Mucosa of rectum (tissue), 2 donors: ENCODE measurements around the gene PRKG1.

Source experiments
- H3K27ac ChIP-seq, 2 donors: one replicate each; pipeline ENCODE4 v1.7.0; 2013; ENCODE audit warnings: inconsistent platforms in 2 of 2, low read depth in 2 of 2, low read length in 2 of 2
- H3K27me3 ChIP-seq, 2 donors: one replicate each; pipeline ENCODE4 v1.7.0; 2013; ENCODE audit warnings: low read length in 2 of 2; ENCODE audit not compliant: control insufficient read depth in 2 of 2, insufficient read depth in 2 of 2
- H3K36me3 ChIP-seq, 2 donors: one replicate each; pipeline ENCODE4 v1.7.0; 2013; ENCODE audit warnings: low read length in 2 of 2; ENCODE audit not compliant: control insufficient read depth in 2 of 2, insufficient read depth in 2 of 2
- H3K4me1 ChIP-seq, 2 donors: one replicate each; pipeline ENCODE4 v1.7.0; 2013; ENCODE audit warnings: low read length in 2 of 2, mild to moderate bottlenecking in 1 of 2; ENCODE audit not compliant: control insufficient read depth in 2 of 2, insufficient read depth in 2 of 2
- H3K4me3 ChIP-seq, 2 donors: one replicate each; pipeline ENCODE4 v1.7.0; 2013; ENCODE audit warnings: low read length in 2 of 2
- H3K9ac ChIP-seq, 2 donors: one replicate each; pipeline ENCODE4 v1.7.0; 2013; ENCODE audit warnings: low read length in 2 of 2, low read depth in 1 of 2, mild to moderate bottlenecking in 1 of 2
- H3K9me3 ChIP-seq, 2 donors: one replicate each; pipeline ENCODE4 v1.7.0; 2013; ENCODE audit warnings: low read length in 2 of 2; ENCODE audit not compliant: control insufficient read depth in 2 of 2
- donor health status: healthy.
- donor health status: Normal muscosa, but diverticular disease.

Gene PRKG1

DNA sequence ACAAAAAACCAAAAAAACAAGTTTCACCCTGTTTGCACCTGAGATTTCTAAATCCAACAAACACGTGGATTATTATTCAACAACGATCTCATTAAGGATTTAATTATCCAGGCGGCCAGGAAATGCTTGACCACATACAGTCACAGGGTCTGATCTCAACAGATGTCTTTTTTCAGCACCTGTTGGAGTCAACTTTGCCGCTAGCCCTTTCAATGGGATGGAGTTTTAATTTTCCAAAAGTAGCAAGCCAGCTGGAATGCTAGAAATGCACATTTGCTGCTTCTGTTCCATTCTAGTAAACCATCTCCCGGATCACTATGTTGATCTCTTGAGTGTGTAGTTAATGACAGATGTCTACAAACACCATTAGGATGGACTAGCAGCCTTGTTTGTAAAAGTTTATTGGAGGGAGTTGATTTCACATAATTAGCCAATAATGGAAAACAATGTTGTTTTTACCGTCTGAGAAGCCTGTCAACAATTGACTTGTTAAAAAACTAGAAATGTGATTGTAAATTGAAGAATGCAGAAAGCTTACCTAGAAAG lies 1175.6 kb downstream of the PRKG1 start:
- no peaks in the 10 kb centered on the region for H3K36me3 ChIP-seq
- no peaks in the 10 kb centered on the region for H3K4me1 ChIP-seq
- no peak overlapping the region for H3K4me3 ChIP-seq
- no peak overlapping the region for H3K27ac ChIP-seq
- no peak overlapping the region for H3K9ac ChIP-seq
- no peaks in the 10 kb centered on the region for H3K9me3 ChIP-seq
- H3K27me3 ChIP-seq, result no peaks in the 10 kb centered on the region

DNA sequence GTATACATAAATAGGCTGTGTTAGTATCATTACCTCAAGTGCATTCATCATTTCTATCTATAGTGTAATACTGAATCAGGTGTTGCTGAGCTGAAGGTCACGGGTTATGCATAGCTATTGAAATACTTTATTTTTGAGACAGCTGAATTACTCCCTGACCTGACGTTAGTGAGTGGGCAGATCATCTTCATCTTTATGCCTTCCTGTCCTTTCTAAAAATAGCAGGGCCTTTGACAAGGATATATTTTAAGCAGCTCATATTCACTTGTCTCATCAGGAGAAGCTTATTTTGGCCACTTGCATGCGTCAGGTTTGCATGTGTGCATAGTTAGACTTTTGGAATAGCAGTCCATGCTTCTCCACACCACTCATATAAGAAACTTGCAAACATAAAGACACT lies 1176.2 kb downstream of the PRKG1 start:
- Histone ChIP-seq H3K4me3 (no peak overlapping the region), H3K27me3 (no peaks in the 10 kb centered on the region), H3K4me1 (no peaks in the 10 kb centered on the region), H3K9ac (no peak overlapping the region), H3K9me3 (no peaks in the 10 kb centered on the region), H3K27ac (no peak overlapping the region), H3K36me3 (no peaks in the 10 kb centered on the region)

GRCh38 chr10:52252307-52252706 lies 1178.0 kb downstream of the PRKG1 start:
- Histone ChIP-seq H3K4me3 (no peak overlapping the region), H3K27ac (no peak overlapping the region), H3K9ac (no peak overlapping the region), H3K27me3 (no peaks in the 10 kb centered on the region), H3K4me1 (peaks cover 0 to 5% of the 10 kb centered on the region in 2 donors), H3K36me3 (no peaks in the 10 kb centered on the region), H3K9me3 (no peaks in the 10 kb centered on the region)

DNA sequence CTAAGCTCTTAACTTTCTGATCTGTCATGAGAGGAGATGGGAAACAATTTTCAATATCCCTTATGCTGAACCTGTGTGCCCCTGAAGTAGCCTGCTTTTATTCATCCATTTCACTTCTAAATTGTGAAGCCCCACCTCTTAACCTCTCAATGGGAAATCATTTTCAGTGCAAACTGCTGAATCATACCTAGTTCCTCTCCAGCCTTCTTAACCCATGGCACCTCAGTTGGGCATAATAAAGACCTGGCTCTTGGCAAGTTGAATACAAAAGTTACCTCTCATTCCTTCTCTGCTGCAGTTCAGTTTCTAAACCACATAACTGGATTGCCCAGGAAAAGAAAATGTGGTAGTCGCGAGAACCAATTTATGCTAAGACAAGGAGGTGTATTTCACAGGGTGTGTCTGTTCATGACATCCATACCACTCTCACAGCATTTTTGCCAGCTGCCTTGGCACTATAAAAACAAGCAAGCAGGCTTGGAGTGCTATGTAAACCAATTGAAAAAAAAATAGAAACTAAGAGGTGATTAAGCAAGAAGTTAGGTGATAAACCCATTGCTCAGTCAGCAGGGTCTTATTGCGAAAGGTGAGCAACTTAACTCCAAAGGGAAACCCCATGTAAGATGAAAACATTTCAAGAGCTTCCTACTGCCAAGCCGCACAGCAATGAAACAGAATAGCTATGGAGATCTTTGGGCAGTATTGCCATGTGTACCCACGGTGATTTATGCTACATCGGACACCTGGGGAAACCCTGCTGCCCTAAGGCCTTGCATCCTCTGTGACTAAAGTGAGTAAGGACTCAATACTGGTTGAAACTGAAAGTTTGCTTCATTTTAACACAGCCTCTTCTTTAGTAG lies 1182.8 kb downstream of the PRKG1 start:
- Histone ChIP-seq H3K9ac (no peak overlapping the region), H3K27me3 (no peaks in the 10 kb centered on the region), H3K4me1 (peaks cover 0 to 6% of the 10 kb centered on the region in 2 donors), H3K36me3 (no peaks in the 10 kb centered on the region), H3K4me3 (no peak overlapping the region), H3K27ac (no peak overlapping the region), H3K9me3 (no peaks in the 10 kb centered on the region)

DNA sequence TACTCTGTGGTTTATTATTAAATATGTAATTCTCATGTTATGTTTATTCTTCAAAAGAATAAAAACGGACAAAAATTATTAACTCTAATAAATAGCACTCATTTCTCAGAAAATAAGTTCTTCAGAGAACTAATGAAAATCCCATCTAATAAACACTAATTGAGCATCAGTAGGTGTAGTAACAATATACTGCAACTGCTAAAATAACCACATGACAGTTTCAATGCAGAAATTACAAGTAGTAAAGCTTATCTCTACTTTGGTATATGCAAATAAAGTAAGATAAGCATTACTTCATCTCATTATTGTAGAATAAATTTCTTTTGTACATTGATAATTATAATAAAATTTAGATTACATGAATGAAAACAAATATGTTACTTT lies 1183.4 kb downstream of the PRKG1 start:
- Histone ChIP-seq H3K27ac (no peak overlapping the region), H3K36me3 (no peaks in the 10 kb centered on the region), H3K4me1 (peaks cover 0 to 6% of the 10 kb centered on the region in 2 donors), H3K9ac (no peak overlapping the region), H3K27me3 (no peaks in the 10 kb centered on the region), H3K4me3 (no peak overlapping the region), H3K9me3 (no peaks in the 10 kb centered on the region)

- Histone ChIP-seq H3K9me3 (no peaks in the 10 kb centered on the region), H3K4me3 (no peak overlapping the region), H3K36me3 (no peaks in the 10 kb centered on the region), H3K4me1 (peaks cover 0 to 6% of the 10 kb centered on the region in 2 donors), H3K27me3 (no peaks in the 10 kb centered on the region), H3K9ac (no peak overlapping the region), H3K27ac (no peak overlapping the region)
Measured at GRCh38 chr10:52258799-52259425, 1184.6 kb downstream of the PRKG1 start.

DNA sequence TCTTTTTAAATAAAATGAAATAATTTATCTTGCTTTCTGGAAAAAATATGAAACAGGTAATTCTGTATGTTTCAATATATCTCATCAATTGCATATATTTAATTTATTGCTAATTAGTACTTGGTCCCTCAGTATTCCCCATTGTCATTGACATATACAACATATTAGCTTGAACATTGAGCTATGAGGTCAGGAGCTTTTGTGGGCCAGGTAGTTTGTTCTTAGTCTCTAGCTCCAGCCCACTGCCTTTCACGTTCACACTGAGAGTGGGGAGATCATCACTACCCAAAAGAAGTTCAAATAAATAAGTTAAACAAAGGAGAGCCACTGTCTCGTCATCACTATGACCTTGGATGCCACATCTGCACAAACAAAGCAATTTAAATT lies 1185.1 kb downstream of the PRKG1 start:
- no peak overlapping the region for H3K9ac ChIP-seq
- no peaks in the 10 kb centered on the region for H3K36me3 ChIP-seq
- H3K27ac ChIP-seq, result no peak overlapping the region
- peaks cover 0 to 6% of the 10 kb centered on the region in 2 donors for H3K4me1 ChIP-seq
- H3K9me3 ChIP-seq, result no peaks in the 10 kb centered on the region
- H3K27me3 ChIP-seq, result no peaks in the 10 kb centered on the region
- H3K4me3 ChIP-seq, result no peak overlapping the region

DNA sequence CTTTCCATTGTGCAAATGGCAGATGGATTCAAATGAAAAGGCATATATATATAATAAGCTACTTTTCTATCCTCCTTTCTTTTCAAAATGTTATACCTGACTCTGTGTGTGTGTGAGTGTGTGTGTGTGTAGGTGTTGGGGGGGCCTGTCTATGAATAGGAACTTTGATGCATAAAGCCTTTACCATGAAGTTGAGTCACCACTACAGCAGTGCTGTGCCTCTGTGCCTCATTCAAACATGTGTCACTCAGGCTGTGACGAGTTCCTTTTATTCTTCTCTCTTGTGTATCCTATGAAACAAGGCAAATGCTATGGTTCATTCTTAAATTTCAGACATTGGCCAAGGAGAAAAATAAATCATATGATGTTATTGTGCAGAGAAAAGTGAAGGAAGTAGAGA lies 1187.1 kb downstream of the PRKG1 start:
- no peak overlapping the region for H3K4me3 ChIP-seq
- no peaks in the 10 kb centered on the region for H3K27me3 ChIP-seq
- no peaks in the 10 kb centered on the region for H3K36me3 ChIP-seq
- no peak overlapping the region for H3K9ac ChIP-seq
- no peak overlapping the region for H3K27ac ChIP-seq
- peaks cover 0 to 6% of the 10 kb centered on the region in 2 donors for H3K4me1 ChIP-seq
- H3K9me3 ChIP-seq, result no peaks in the 10 kb centered on the region

DNA sequence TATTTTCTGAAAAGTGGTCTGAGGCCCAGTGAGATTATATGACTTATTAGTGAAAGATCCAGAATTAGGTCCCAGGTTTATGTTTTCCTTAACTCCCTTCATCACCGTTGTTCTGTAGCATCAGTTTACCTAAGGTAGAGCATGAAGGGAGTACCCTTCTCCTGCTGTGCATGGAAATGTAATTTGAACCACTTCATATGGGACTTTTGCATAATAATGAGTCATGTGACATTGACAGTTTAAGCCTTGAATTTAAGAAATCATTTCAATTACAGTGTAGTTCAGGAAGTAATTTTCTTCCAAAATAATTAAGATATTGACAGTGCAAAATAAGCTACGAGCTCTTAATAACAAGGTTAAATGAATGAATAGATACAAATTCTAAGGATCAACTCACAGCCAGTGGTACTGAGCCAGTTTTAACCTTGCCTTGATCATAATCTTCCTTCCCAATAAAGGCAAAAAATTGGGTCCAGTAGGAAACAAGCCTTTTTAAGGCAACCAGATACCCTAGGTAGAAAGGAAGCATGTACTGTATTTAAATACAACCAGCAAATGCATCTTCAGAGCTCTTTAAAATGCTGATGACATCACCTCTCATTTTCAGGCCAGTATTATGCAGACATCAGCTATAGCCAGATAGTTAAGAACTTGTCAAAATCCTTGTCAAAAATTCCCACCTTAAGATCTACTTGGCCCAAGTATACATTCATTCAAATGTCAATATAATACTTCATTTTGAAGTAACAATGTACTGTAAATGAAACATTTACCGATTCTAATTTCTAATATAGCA lies 1191.0 kb downstream of the PRKG1 start:
- no peaks in the 10 kb centered on the region for H3K4me1 ChIP-seq
- H3K36me3 ChIP-seq, result no peaks in the 10 kb centered on the region
- H3K9me3 ChIP-seq, result no peaks in the 10 kb centered on the region
- no peak overlapping the region for H3K4me3 ChIP-seq
- no peaks in the 10 kb centered on the region for H3K27me3 ChIP-seq
- H3K9ac ChIP-seq, result no peak overlapping the region
- no peak overlapping the region for H3K27ac ChIP-seq

DNA sequence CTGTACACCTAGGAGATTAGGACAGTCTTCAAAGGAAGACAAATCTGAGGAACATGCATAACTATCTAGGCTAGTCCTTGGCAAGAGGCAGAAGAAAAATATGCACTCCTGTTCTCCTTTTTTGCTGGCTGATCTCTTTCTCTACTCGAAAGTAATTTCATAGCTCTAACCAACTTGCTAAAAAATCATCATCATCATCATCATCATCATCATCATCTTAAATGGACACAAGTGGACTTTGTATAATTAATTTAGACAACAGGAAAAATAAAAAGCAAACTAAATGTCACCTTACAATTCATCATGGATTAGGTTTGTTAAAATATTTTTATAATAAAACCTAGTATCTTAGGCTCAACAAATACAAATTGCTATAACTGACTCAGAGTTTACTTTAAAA lies 1192.6 kb downstream of the PRKG1 start:
- no peaks in the 10 kb centered on the region for H3K4me1 ChIP-seq
- H3K27me3 ChIP-seq, result no peaks in the 10 kb centered on the region
- no peaks in the 10 kb centered on the region for H3K36me3 ChIP-seq
- no peak overlapping the region for H3K27ac ChIP-seq
- H3K9me3 ChIP-seq, result no peaks in the 10 kb centered on the region
- H3K4me3 ChIP-seq, result no peak overlapping the region
- H3K9ac ChIP-seq, result no peak overlapping the region
